ENCODE results near the gene FAAH2.
"Not testable (repeated sequence)": the region's sequence is repeated elsewhere in the genome, so short reads cannot be mapped to it uniquely, and the experiment has no call there.

The FAAH2 gene

GRCh38 chrX:57289089-57289488 lies 2.6 kb downstream of the FAAH2 start:
- no peak overlapping the region for H3K27ac ChIP-seq (replicated peaks)
- no peaks in the 10 kb centered on the region for H3K27me3 ChIP-seq (ENCODE audit: insufficient read depth, poor library complexity, severe bottlenecking)
- H3K4me3 ChIP-seq (replicated peaks; ENCODE audit: insufficient read depth, low read length): no peak overlapping the region
- TF ChIP-seq SPI1 (IDR thresholded peaks at IDR 0.05; ENCODE audit: borderline replicate concordance, low read depth): no peak
- TF ChIP-seq, protein P1, sequence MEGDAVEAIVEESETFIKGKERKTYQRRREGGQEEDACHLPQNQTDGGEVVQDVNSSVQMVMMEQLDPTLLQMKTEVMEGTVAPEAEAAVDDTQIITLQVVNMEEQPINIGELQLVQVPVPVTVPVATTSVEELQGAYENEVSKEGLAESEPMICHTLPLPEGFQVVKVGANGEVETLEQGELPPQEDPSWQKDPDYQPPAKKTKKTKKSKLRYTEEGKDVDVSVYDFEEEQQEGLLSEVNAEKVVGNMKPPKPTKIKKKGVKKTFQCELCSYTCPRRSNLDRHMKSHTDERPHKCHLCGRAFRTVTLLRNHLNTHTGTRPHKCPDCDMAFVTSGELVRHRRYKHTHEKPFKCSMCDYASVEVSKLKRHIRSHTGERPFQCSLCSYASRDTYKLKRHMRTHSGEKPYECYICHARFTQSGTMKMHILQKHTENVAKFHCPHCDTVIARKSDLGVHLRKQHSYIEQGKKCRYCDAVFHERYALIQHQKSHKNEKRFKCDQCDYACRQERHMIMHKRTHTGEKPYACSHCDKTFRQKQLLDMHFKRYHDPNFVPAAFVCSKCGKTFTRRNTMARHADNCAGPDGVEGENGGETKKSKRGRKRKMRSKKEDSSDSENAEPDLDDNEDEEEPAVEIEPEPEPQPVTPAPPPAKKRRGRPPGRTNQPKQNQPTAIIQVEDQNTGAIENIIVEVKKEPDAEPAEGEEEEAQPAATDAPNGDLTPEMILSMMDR (IDR thresholded peaks at IDR 0.05; ENCODE audit: insufficient read depth, low read length): no peak
- DNase-seq (ENCODE audit: low read depth in 1 of 2, low spot score in 1 of 2): no peak

DNA sequence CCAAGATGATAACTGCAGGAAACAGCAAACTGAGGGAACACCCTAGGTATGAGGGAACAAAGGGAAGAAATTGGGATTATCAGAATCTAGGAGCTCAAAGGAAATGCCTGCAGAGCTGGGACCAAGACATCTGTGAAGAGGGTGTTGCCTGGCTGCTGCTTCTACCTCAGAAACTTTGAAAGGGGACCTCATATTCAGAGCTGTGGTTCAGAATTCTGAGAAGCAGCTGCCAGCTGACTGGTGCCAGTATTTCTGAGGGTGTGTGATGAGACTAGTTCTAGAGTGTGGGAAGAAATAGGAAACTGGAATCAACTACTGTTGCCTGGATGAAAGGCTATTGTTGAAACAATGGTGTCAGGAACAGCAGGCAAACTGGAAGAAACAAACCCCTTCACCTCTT lies 8.5 kb downstream of the FAAH2 start:
- DNase-seq (ENCODE audit: low read depth in 1 of 2, low spot score in 1 of 2): no peak
- Histone ChIP-seq H3K4me3 (replicated peaks; ENCODE audit: insufficient read depth, low read length) (no peak overlapping the region), H3K27me3 (ENCODE audit: insufficient read depth, poor library complexity, severe bottlenecking) (no peaks in the 10 kb centered on the region), H3K27ac (replicated peaks) (no peak overlapping the region)
- no peak for TF ChIP-seq POLR2AphosphoS5 (IDR thresholded peaks at IDR 0.05; ENCODE audit: low read depth)
- TF ChIP-seq, protein P2, sequence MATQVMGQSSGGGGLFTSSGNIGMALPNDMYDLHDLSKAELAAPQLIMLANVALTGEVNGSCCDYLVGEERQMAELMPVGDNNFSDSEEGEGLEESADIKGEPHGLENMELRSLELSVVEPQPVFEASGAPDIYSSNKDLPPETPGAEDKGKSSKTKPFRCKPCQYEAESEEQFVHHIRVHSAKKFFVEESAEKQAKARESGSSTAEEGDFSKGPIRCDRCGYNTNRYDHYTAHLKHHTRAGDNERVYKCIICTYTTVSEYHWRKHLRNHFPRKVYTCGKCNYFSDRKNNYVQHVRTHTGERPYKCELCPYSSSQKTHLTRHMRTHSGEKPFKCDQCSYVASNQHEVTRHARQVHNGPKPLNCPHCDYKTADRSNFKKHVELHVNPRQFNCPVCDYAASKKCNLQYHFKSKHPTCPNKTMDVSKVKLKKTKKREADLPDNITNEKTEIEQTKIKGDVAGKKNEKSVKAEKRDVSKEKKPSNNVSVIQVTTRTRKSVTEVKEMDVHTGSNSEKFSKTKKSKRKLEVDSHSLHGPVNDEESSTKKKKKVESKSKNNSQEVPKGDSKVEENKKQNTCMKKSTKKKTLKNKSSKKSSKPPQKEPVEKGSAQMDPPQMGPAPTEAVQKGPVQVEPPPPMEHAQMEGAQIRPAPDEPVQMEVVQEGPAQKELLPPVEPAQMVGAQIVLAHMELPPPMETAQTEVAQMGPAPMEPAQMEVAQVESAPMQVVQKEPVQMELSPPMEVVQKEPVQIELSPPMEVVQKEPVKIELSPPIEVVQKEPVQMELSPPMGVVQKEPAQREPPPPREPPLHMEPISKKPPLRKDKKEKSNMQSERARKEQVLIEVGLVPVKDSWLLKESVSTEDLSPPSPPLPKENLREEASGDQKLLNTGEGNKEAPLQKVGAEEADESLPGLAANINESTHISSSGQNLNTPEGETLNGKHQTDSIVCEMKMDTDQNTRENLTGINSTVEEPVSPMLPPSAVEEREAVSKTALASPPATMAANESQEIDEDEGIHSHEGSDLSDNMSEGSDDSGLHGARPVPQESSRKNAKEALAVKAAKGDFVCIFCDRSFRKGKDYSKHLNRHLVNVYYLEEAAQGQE (IDR thresholded peaks at IDR 0.05; ENCODE audit: insufficient replicate concordance, low read depth): no peak
- TF ChIP-seq SPI1 (IDR thresholded peaks at IDR 0.05; ENCODE audit: borderline replicate concordance, low read depth): no peak
- TF ChIP-seq, protein P1 (IDR thresholded peaks at IDR 0.05; ENCODE audit: insufficient read depth, low read length): no peak
- TF ChIP-seq GABPA (IDR thresholded peaks at IDR 0.05; ENCODE audit: low read depth): no peak

GRCh38 chrX:57295679-57296078 lies 9.2 kb downstream of the FAAH2 start:
- H3K4me3 ChIP-seq (replicated peaks; ENCODE audit: insufficient read depth, low read length); H3K27ac ChIP-seq (replicated peaks); H3K27me3 ChIP-seq (ENCODE audit: insufficient read depth, poor library complexity, severe bottlenecking); DNase-seq (ENCODE audit: low read depth in 1 of 2, low spot score in 1 of 2): not testable (repeated sequence)

GRCh38 chrX:57313583-57314215 lies 27.2 kb downstream of the FAAH2 start:
- H3K27ac ChIP-seq (replicated peaks): no peak overlapping the region
- TF ChIP-seq, protein P1 (IDR thresholded peaks at IDR 0.05; ENCODE audit: insufficient read depth, low read length): no peak
- TF ChIP-seq SPI1 (IDR thresholded peaks at IDR 0.05; ENCODE audit: borderline replicate concordance, low read depth) (no peak), GABPA (IDR thresholded peaks at IDR 0.05; ENCODE audit: low read depth) (no peak), POLR2AphosphoS5 (IDR thresholded peaks at IDR 0.05; ENCODE audit: low read depth) (no peak)
- TF ChIP-seq, protein P2 (IDR thresholded peaks at IDR 0.05; ENCODE audit: insufficient replicate concordance, low read depth): no peak
- no peak for DNase-seq (ENCODE audit: low read depth in 1 of 2, low spot score in 1 of 2)
- no peak overlapping the region for H3K4me3 ChIP-seq (replicated peaks; ENCODE audit: insufficient read depth, low read length)
- H3K27me3 ChIP-seq (ENCODE audit: insufficient read depth, poor library complexity, severe bottlenecking): no peaks in the 10 kb centered on the region
